Measurements from ENCODE around the gene ZNF592.

- no peak for TF ChIP-seq CTCF (IDR thresholded peaks at IDR 0.05)
- no peak for TF ChIP-seq POLR2A (IDR thresholded peaks at IDR 0.05)
These were observed 42.3 kb downstream of the ZNF592 start for GRCh38 chr15:84790676-84791075.

All from tibial nerve (tissue), 3 donors.